Measurements from ENCODE around the gene DCPS.
"Not testable (repeated sequence)": the region's sequence is repeated elsewhere in the genome, so short reads cannot be mapped to it uniquely, and the experiment has no call there.

Gene DCPS

DNA sequence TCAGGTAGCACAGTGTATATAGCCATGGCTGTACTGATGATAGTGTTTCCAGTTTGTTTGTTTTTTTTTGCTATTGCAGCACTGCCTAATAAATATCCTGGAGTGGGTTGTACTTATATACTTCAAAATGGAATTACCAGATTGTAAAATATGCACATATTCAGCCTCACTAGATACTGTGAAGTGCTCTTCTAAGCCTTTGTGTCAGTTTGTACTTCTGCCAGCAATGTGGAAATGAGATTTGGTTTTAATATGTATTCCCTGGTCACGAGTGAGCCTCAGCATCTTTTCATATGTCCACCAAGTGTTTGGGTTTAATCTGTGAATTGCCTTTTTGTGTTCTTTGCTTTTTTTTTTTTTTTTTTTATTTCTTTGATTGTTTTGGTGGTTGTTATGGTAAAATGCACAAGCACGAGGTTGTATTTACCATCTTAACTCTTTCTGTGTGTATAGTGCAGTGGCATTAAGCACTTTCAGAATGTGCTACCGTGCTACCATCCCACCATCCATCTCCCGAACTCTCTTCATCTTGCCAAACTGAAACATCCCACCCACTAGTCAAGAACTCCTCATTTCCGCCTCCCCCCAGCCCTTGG is 86.5 kb downstream of the DCPS start:
- DNase-seq: no peak

DNA sequence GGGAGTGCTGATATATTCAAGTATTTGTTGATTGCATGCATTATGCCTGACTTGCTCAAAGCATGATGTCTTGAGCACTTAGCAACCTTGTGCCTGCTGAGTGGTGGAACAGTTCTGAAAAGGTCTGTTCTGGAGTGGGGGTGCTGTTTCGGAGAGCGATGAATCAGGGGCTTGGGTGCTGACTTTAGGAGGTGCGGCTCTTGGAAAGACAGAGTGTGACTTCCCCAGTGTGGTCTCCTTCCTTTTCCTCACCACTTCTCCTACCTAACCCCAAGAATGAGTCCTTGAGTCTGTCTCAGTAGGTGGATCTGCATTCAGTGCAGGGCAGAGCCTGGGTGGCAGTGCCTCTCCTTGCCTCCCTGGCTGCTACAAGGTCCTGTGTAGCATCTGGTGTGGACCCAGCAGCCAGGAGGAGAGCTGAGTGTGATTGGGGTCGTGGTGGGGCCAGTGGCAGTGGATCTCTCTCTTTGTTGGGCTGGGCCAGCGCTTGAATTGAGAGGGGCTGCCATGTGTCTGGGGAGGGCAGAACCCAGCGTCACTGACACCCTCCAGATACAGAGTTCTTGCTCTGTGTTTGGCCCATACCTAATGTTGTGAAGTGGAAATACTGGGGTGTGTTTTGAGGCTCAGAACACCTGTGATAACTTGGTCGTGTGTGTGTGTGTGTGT is 87.6 kb downstream of the DCPS start:
- DNase-seq: no peak

DNA sequence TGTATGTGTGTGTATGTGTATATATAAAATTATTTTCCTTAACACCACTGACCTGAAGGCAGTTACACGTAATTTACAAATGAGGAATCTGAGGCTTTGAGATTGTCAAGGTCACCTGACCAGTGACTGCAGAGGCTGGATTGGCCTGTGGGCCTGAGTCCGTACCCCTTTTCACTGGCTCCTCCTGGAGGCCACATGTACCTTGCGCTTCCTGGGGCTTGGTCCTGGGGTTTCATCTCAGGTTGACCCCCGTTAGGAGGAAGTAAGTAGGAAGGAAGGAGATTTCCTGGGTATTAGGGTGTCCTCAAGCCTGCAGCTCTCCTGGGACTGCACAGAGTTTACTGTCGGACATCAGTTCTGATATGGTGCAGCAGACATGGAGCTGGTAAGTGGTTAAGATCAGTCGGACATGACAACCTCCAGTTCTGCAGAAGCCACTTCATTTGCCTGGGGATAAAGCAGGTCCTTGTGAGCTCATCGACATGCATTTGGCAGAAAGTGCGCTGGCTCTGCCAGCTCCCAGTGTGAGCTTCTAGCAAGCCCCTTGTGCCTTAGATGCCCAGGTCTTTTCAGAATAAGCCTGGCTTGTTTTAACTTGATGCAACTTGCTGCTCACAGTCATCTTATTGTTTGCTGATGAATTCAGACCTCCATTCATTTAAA is 88.2 kb downstream of the DCPS start:
- DNase-seq: peak; percentile 91 to 93

DNA sequence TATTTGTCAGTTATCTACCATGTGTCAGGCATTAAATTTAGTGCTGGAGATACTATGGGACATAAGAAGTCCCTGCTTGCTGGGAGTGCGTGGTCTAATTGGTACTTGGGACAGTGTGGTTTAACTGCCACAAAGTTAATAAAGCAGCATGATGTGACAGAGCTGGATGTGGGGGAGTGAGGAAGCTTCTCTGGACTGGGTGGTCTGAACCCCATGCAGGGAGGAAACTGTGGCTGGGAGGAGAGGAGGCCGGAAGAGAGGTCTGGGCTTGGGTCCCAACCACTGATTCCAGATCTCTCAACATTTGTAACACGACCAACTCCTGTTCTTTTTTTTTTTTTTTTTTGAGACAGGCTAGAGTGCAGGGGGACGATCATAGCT is 88.8 kb downstream of the DCPS start:
- DNase-seq: no peak

DNA sequence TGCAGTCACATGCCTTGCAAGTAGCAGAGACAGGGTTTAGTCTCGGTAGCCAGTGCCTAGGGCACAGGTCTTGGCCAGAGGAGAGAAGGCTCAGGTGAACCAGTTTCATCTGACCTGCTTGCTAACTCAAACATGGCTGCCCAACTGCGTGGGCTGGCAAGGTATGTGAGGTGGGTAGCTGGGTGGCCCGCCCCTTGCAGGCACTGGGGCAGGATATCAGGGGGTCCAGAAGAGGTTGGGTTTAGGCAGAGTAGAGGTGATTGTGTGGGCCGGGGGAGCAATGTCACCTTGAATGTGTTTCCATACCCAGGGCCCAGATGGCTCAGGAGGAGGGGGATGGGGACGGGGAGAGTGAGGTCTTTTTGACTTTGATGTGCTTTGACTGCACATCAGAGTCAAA is 89.3 kb downstream of the DCPS start:
- no peak for DNase-seq

DNA sequence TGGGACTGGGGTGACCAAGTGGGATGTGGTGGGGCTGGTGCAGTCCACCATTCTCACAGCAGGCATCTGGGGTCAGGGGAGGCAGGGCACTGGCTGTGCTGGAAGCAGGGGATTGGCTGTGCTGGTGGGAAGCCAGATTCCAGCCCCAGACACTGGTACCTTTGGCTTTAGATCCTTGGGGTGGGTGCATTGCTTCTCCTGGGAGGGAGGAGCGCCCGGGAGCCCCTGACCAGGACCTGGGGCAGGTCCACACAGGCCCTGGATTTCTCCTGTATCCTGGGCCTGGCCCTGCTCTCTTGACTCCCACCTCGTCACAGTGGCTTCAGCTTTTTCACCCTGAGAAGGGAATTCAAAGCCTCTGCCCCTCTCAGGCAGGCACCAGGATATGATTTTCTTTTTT is 90.2 kb downstream of the DCPS start:
- no peak for DNase-seq

DNA sequence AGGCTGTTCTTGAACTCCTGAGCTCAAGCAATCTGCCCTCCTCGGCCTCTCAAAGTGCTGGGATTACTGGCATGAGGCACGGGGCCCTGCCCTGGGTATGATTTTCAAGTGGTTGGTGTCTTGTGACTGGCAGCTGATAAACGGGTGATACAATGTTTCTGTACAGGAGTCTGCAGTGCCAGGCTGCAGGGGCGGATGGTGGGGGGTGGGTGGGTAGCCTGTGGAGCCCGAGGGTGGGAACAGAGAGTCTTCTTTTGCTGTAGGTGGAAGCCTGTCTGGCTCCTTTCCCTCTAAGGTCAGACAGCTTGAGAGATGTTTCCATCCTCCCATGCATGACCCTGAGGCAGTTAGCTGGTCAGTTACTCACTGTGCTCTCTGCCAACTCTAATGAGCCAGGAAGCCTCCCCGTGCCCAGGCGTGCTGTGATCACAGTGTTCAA is 90.8 kb downstream of the DCPS start:
- not testable (repeated sequence) for DNase-seq
